H7 (cell line): ENCODE measurements around the gene ANKS6. TPM values are rescaled to one million over a fixed set of nuclear protein-coding genes. Genes with fewer than 3 reads are reported as not detected.
A peak's percentile ranks its signal among the peaks of the same experiment; 100 is the strongest.

ENCODE experiments used
- DNase-seq: peaks from one replicate; pipeline ENCODE4 v3.0.0; 2012
- H3K27me3 ChIP-seq: 2 replicates; pipeline ENCODE4 v1.6.0; 2011; ENCODE audit warnings: mild to moderate bottlenecking, low read length; ENCODE audit not compliant: control insufficient read depth, insufficient read depth
- H3K36me3 ChIP-seq: replicated peaks from 2 replicates; pipeline ENCODE4 v1.5.1; 2011; ENCODE audit warnings: low read length; ENCODE audit not compliant: control insufficient read depth, insufficient read depth
- H3K4me3 ChIP-seq: 2 replicates; pipeline ENCODE4 v1.5.1; 2011; ENCODE audit warnings: low read depth, mild to moderate bottlenecking, control low read depth, low read length, moderate library complexity; ENCODE audit not compliant: insufficient read depth
- total RNA-seq: library from RNA; depleted of rRNA; stranded (reverse); fragments of >200 nt; shearing (Covaris generic); gene quantifications from 2 replicates; pipeline ENCODE4 v1.2.3, GENCODE V29; 2014

Gene ANKS6
- total RNA-seq, 1 experiment from 2014 or later, result 51.0 TPM

DNA sequence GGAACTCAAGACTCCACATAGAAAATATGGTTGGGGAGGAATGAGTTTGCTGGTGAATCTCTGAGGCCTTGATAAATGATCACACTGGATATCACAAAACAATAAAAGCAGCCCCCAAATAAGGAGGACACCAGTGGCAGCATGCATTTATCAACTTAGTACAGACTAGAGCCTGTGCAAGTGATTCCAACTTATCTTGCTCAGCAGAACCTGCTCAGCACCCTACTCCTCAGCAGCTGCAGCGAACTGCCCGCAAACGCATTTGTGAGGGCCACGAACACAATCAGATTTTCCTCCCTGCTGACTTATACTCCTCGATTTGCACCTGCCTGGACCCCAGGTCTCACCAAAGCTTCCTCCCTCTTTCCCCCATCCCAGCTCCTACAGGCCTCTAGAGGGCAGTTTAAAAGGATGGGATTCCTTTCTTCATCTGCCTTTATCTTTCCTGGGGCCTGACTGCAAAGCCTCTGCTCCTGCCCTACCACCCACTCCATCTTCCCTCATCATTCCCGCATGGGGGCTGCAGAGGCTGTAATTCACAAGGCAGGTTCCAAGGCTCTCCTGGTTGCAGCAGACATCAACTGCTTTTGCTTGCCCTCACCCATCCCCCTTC lies 41.2 kb downstream of the ANKS6 start:
- Histone ChIP-seq H3K36me3 (peaks cover 6% of the 10 kb centered on the region), H3K27me3 (no peaks in the 10 kb centered on the region), H3K4me3 (no peak overlapping the region)
- peak; percentile 71 for DNase-seq

DNA sequence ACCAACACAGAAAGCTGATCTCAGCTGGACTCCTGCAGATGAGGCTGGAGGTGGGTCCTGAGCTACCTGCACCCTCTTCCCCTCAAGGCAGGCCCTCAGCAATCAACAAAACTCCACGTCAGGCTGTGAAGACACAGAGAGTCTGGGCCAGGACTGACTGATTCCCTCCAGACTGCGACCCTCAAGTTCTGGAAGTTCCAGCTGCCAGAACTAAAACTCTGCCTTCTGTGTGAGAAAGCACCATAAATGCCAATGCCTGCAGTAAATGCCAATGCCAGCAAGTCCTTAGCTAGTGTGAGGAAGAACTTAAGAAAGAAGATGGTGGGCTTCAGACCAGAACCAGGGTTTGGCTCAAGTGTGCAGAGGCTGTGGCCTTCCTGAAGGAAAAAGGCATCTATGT lies 45.1 kb downstream of the ANKS6 start:
- DNase-seq, result no peak
- Histone ChIP-seq H3K4me3 (no peak overlapping the region), H3K36me3 (peaks cover 4% of the 10 kb centered on the region), H3K27me3 (no peaks in the 10 kb centered on the region)

DNA sequence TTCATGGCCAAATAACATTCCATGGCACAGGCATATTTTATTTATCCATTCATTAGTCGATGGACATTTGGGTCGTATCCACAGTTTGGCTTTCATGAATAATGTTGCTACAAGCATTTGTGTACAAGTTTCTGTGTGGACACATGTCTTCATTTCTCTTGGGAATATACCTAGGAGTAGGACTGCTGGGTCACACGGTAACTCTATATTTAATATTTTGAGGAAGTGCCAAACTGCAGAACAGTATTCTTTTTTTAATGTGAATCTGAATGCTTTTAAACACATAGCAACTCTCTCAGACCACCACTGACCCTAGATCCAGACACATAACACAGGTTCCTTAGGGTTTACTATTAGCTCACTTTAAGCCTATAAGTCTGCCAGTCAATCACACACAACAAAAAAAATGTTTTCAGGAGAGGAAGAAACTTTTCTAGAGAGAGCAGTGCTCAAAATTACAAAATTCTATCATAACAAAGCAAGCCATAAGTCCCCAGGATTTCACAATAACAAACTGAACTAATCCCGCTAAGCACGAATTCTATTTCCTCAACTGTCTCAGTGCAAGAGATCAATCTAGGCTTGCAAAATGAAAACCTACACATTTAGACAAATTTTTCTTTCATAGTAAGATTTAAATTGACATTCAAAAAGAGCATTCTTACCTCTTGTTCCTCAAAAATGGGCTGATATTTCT lies 45.8 kb downstream of the ANKS6 start:
- Histone ChIP-seq H3K4me3 (no peak overlapping the region), H3K27me3 (no peaks in the 10 kb centered on the region), H3K36me3 (peaks cover 2% of the 10 kb centered on the region)
- no peak for DNase-seq

DNA sequence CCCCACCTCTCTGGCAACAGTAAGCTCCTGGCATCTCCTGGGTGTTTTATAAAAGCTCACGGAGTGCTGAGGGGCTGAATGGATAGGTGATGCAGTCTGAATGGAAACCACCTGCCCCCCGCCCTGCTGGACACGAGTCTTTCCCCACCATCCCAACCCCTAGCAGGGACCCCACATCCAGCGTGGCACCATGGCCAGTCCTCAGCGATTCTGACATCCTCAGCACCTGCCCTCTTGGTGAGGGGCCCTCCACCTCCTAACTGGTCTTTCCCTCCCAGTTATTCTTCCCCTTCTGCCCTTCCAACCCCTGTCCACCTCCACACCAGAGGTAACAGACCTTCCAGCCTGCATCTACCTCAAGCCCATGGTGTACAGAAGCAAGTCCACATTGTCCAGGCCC lies 48.9 kb downstream of the ANKS6 start:
- peaks cover 6% of the 10 kb centered on the region for H3K36me3 ChIP-seq
- H3K27me3 ChIP-seq, result no peaks in the 10 kb centered on the region
- no peak for DNase-seq
- no peak overlapping the region for H3K4me3 ChIP-seq

DNA sequence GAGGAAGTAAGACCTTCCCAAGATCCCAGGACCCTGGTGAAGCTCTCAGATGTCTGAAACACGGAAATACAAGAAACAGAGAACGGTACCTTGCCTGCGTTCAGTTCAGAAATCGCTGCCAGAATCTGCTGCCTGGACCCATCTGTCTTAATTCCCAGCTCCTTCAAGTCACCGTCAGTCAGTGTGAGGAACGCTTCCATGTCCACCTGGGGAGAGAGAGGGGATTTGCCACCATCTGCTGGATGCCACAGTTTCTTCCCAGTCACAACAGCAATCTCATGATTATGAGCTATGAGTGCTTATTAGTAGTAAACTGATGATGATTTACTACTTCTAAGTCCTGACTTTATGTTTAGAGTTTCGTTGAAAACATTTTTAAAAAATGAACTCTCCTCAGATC lies 50.9 kb downstream of the ANKS6 start:
- Histone ChIP-seq H3K36me3 (peaks cover 6% of the 10 kb centered on the region), H3K27me3 (no peaks in the 10 kb centered on the region), H3K4me3 (no peak overlapping the region)

DNA sequence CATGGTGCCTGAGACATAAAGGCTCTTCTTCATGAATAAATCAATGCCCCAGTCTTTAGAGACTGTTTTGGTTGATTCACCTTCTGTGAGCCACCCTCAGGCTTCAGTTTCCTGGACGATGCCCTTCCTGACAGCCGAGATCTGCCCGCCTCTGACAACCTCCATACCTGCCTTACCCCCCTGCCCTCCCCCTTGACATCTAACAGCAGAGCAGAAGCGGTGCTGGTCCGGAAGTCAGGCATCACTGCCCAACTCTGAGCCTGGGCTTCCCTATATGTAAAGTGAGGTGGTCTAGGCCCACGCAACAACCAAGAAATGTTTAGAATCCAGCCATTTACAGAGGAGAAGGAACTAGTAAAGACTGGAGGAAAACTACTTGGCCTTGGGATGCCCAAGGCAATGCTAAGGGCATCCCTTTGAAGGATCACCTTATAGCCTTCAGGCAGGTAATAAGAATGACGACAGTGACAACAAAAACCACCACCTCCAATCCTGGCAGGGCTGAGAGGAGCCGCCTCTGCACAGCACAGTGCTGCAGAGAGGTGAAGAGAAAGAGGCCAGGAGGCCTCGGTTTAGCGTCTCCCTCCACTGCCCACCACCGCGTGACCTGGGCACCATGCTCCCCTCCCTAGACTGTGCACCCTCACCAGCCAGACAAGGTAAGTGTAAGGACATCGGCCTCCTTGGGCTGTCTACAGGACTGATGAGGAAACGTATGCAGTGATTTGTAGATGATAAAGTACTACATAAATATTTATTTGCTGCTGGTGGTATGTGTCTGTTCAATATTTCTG lies 52.3 kb downstream of the ANKS6 start:
- no peak for DNase-seq
- Histone ChIP-seq H3K4me3 (no peak overlapping the region), H3K36me3 (peaks cover 6% of the 10 kb centered on the region), H3K27me3 (no peaks in the 10 kb centered on the region)

More for the DNA sequence above, 50.9 kb downstream of the ANKS6 start:
- DNase-seq, result no peak

DNA sequence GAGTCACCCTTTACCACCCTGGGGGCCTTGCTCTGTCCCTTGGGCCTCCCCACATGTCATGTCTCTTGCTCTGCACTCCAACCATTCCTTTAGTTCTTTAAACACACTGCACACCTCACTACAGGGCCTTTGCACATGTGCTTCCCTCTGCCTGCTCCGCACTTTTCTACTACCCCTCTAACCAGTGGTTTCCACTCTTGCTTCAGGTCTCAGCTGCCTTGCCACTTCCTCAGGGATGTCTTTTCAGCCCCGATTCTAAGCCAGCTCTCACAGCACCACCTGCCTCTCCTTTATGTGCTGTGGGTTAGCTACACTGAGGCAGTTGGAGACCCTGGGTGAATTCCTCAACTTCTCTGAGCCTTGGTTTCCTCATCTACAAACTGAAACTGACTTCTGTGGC lies 53.0 kb downstream of the ANKS6 start:
- no peak overlapping the region for H3K4me3 ChIP-seq
- no peaks in the 10 kb centered on the region for H3K27me3 ChIP-seq
- peaks cover 5% of the 10 kb centered on the region for H3K36me3 ChIP-seq
- no peak for DNase-seq

DNA sequence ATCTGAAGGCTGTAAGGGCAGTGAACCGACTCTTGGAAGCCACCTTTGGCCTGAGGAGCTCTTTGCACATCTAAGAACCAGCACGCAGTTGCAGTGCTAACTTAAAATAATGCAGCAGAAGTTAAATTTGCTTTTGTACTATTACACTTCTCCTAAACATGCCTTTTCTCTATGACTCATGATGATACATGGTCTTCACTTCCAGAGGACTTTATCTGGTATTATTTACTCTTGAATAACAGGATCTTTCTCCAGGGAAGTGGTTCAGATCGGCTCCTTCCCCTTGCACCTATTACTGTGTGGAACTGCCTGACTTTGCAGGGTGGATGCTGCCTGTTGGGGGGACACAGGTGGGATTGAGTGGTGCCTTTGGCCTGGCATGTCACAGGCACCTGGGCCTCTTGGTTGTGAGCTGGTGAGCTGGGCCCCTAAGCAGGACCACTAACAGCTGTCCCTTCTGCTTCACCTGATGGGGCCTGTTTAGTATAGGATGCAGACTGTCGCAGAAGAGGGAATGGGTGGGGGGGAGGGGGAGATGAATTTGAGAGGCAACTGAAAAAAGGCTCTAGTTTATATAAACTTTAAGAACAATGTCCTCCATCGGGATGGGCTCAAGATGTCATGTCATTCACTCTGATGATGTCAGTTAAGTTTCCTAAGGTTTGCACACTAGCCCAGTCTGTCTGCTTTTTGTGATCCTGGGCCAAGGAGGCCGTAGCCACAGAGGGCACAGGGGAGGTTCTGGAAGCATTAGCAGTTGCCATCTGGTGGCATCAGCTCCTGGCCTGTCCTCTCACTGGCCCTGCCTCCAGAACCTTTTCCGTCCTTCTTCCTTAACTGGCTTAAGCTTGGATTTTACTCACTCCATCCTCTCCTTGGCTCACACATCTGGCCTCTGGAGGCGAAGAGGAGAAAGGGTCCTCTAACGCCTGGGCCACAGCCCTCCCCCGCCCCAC lies 53.8 kb downstream of the ANKS6 start:
- DNase-seq, result no peak
- H3K27me3 ChIP-seq, result no peaks in the 10 kb centered on the region
- no peak overlapping the region for H3K4me3 ChIP-seq
- H3K36me3 ChIP-seq, result peaks cover 5% of the 10 kb centered on the region

DNA sequence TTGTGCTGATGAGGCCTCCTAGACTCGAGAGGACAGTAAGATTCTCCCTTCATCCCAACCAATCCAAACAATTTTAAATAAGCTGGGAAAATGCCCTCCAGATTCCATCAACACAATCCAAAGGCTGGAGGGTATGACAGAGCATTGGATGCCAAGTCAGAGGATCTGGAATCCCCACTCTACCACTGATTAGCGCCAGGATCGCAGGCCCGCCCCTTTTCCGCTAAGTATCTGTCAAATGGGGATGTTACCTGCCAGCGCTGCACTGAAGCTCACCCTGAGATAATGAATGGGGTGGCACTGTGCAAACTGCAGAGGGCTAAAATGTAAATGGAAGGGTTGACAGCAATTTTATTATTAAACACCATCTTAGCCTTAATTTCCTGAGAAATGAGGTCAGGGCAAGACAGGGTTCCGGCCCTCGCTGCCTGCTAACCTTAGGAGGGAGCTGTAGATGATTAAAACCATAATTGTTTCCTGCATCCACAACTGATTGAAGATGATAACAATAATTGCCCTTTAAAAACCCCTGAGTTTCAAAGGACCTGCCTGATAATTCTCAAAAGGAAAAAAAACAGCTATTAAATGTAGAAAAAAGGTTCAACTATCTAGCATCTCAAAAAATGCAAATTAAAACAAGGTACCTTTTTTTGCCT lies 56.0 kb downstream of the ANKS6 start:
- Histone ChIP-seq H3K36me3 (peaks cover 10% of the 10 kb centered on the region), H3K4me3 (no peak overlapping the region), H3K27me3 (no peaks in the 10 kb centered on the region)
- no peak for DNase-seq

DNA sequence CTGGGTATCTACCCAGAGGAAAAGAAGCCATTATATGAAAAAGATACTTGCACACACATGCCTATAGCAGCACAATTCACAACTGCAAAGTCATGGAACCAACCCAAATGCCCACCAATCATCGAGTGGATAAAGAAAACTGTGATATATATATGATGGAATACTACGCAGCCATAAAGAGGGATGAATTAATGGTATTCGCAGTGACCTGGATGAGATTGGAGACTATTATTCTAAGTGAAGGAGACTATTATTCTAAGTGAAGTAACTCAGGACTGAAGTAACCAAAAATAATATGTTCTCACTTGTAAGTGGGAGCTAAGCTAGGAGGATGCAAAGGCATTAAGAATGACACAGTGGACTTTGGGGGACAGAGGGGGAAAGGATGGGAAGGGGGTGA lies 57.6 kb downstream of the ANKS6 start:
- H3K27me3 ChIP-seq, result no peaks in the 10 kb centered on the region
- H3K4me3 ChIP-seq, result no peak overlapping the region
- H3K36me3 ChIP-seq, result peaks cover 9% of the 10 kb centered on the region
- DNase-seq, result no peak

DNA sequence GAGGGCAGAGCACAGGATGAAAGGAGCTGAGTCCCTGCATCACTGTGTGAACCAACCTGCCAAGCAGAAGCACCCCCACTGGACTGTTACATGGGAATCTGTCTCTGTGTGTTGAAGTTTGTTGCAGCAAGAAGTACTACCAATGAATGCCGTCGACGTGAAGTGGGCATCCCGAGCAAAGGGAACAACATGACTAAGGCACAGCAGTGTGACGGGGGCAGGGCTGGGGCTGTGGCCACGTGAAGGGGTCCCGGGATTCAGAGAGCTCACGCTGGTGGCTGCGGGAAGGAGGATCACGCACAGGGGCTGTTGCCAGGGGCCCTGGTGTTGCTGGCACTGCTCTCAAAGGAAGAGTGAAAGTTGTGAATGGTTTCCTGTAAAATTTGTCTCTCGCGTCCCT lies 60.1 kb downstream of the ANKS6 start:
- H3K27me3 ChIP-seq, result no peaks in the 10 kb centered on the region
- DNase-seq, result no peak
- H3K4me3 ChIP-seq, result no peak overlapping the region
- peaks cover 8% of the 10 kb centered on the region for H3K36me3 ChIP-seq

DNA sequence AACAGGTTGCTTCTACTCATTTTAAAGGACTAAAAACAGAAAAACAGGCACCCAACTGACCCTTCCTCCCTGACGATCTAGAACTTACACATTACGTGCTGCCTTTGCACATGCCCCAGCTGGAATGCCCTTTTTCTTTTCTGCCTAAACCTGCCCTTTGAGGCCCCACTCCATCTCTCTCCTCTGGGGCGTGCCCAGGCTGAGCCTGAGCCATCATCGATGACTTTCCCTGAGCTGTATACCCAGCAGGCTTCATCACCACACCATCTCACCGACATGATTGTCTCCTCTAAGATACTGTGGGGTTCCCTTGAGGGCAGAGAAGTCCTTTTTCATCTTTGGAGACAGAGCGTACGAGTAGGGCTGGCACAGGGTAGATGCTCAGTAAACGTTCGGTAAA lies 63.6 kb downstream of the ANKS6 start:
- peaks cover 8% of the 10 kb centered on the region for H3K36me3 ChIP-seq

DNA sequence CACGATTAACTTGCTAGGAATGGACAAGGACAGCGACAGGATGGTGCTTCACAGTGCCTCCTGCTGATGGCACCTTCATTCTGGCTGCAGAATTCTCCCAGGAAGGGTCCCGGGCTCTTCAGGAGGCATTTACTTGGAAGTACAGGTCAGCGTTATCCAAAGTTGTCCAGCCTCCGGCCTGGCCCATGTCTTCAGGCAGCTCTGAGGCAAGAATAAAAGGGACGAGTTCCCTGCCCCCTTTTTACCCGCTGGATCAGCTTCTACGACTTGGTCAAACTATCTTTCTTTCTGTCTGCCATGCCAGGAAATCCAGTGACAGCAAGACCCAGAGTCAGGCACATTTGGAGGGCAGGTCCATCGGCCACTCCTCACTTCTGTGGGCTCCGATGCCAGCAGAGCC lies 64.3 kb downstream of the ANKS6 start:
- H3K4me3 ChIP-seq, result no peak overlapping the region
- DNase-seq, result no peak
- peaks cover 8% of the 10 kb centered on the region for H3K36me3 ChIP-seq
- H3K27me3 ChIP-seq, result no peaks in the 10 kb centered on the region

More for the DNA sequence above, 63.6 kb downstream of the ANKS6 start:
- DNase-seq, result no peak
- H3K4me3 ChIP-seq, result no peak overlapping the region
- no peaks in the 10 kb centered on the region for H3K27me3 ChIP-seq

DNA sequence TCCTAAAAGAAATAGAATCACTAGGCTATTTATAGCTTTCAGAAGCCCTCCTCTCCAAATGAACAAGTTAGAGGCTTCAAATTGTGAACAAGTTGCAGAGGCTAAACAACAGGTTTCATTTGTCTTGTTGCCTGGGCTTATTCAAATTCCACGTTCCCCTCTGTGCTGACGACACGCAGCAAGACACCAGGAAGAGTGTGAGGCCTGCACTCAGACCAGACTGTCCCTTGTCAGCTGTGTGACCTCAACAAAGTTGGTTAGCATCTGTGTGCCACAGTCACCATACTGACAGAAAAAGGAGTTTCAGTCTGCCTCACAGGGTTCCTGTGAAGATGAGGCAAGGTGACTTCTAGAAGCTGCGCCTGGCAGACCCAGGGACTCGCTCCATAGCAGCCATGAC lies 65.5 kb downstream of the ANKS6 start:
- DNase-seq, result no peak
- Histone ChIP-seq H3K27me3 (no peaks in the 10 kb centered on the region; the same call in 1 of the 2 replicates), H3K4me3 (no peak overlapping the region), H3K36me3 (peaks cover 4% of the 10 kb centered on the region)
